GM19351 (cell line): Measurements from ENCODE around the gene MR1.

Source experiments
- ATAC-seq: cut with Tn5 transposase; IDR thresholded peaks from one replicate; pipeline ENCODE4 v1.9.1; 2021; ENCODE audit warnings: mild to moderate bottlenecking, moderate library complexity; ENCODE audit not compliant: unreplicated experiment

Gene MR1

GRCh38 chr1:181089676-181090544, 56.1 kb downstream of the MR1 start:
- ATAC-seq, result peak; percentile 34

GRCh38 chr1:181090641-181091126, 56.9 kb downstream of the MR1 start:
- ATAC-seq, result no peak

- no peak for ATAC-seq
Measured at GRCh38 chr1:181091309-181092040, 57.7 kb downstream of the MR1 start.

GRCh38 chr1:181092056-181092455, 58.3 kb downstream of the MR1 start:
- ATAC-seq, result no peak

GRCh38 chr1:181092883-181093458, 59.2 kb downstream of the MR1 start:
- ATAC-seq, result no peak

- no peak for ATAC-seq
Measured at GRCh38 chr1:181094416-181095212, 60.8 kb downstream of the MR1 start.

- ATAC-seq, result no peak
Measured at GRCh38 chr1:181095260-181095659, 61.5 kb downstream of the MR1 start.

GRCh38 chr1:181095763-181096184, 62.0 kb downstream of the MR1 start:
- ATAC-seq, result no peak

GRCh38 chr1:181097242-181097641, 63.5 kb downstream of the MR1 start:
- no peak for ATAC-seq

- ATAC-seq, result peak; percentile 69
Measured at GRCh38 chr1:181099152-181100014, 65.6 kb downstream of the MR1 start.

GRCh38 chr1:181100015-181100905, 66.5 kb downstream of the MR1 start:
- no peak for ATAC-seq

- no peak for ATAC-seq
Measured at GRCh38 chr1:181100934-181101333, 67.2 kb downstream of the MR1 start.

- ATAC-seq, result no peak
Measured at GRCh38 chr1:181101581-181102226, 67.9 kb downstream of the MR1 start.

- ATAC-seq, result no peak
Measured at GRCh38 chr1:181102841-181103240, 69.1 kb downstream of the MR1 start.

GRCh38 chr1:181103399-181103798, 69.6 kb downstream of the MR1 start:
- ATAC-seq, result no peak

- ATAC-seq, result peak; percentile 40
Measured at GRCh38 chr1:181104042-181104789, 70.4 kb downstream of the MR1 start.

- ATAC-seq, result no peak
Measured at GRCh38 chr1:181104790-181105133, 71.0 kb downstream of the MR1 start.
